Measurements from ENCODE around the gene PRKACB.
"Not testable (repeated sequence)": the region's sequence is repeated elsewhere in the genome, so short reads cannot be mapped to it uniquely, and the experiment has no call there.

The PRKACB gene

GRCh38 chr1:84143796-84144565 lies at the start of gene PRKACB:
Gene PRKACB (plus strand): TSS chr1:84144271. CDS start chr1:84144362, 91 bp downstream.
- peak; percentile 21 to 73 for DNase-seq

GRCh38 chr1:84095308-84095707 lies 48.8 kb upstream of the PRKACB start:
- DNase-seq: no peak

GRCh38 chr1:84096176-84096575 lies 47.9 kb upstream of the PRKACB start:
- DNase-seq: no peak

- no peak for DNase-seq
These were observed 42.9 kb upstream of the PRKACB start for GRCh38 chr1:84101204-84101603.

- DNase-seq: no peak
These were observed 40.7 kb upstream of the PRKACB start for GRCh38 chr1:84103197-84103992.

- DNase-seq: not testable (repeated sequence)
These were observed 36.5 kb upstream of the PRKACB start for GRCh38 chr1:84107538-84107937.

- DNase-seq: no peak
These were observed 36.1 kb upstream of the PRKACB start for GRCh38 chr1:84107955-84108354.

- no peak for DNase-seq
These were observed 35.0 kb upstream of the PRKACB start for GRCh38 chr1:84108900-84109578.

GRCh38 chr1:84110629-84111028 lies 33.4 kb upstream of the PRKACB start:
- no peak for DNase-seq

- no peak for DNase-seq
These were observed 27.5 kb upstream of the PRKACB start for GRCh38 chr1:84116558-84116957.

GRCh38 chr1:84117868-84118267 lies 26.2 kb upstream of the PRKACB start:
- no peak for DNase-seq

- DNase-seq: no peak
These were observed 22.7 kb upstream of the PRKACB start for GRCh38 chr1:84121360-84121759.

GRCh38 chr1:84122780-84123382 lies 21.2 kb upstream of the PRKACB start:
- peak; percentile 19 to 67 for DNase-seq

GRCh38 chr1:84133479-84133878 lies 10.6 kb upstream of the PRKACB start:
- DNase-seq: no peak

- DNase-seq: no peak
These were observed 8.7 kb upstream of the PRKACB start for GRCh38 chr1:84135341-84135740.

GRCh38 chr1:84141182-84142003 lies 2.7 kb upstream of the PRKACB start:
- peak in 1 of 2 donors; percentile 49 for DNase-seq

- DNase-seq: peak in 1 of 2 donors; percentile 59
These were observed 997 bp downstream of the PRKACB start for GRCh38 chr1:84145068-84145467.

GRCh38 chr1:84146411-84147032 lies 2.5 kb downstream of the PRKACB start:
- DNase-seq: no peak

- DNase-seq: no peak
These were observed 4.7 kb downstream of the PRKACB start for GRCh38 chr1:84148758-84149157.

GRCh38 chr1:84152649-84153056 lies 8.6 kb downstream of the PRKACB start:
- DNase-seq: no peak

GRCh38 chr1:84155517-84155916 lies 11.4 kb downstream of the PRKACB start:
- DNase-seq: no peak

GRCh38 chr1:84156210-84156621 lies 12.1 kb downstream of the PRKACB start:
- DNase-seq: no peak
